Stimulated activated CD4-positive, alpha-beta T cell treated with anti-CD3 and anti-CD28 coated beads, Interleukin-1b, Interleukin-23, amount 100 ng/mL, for 4 hours (primary cell): ENCODE data around the gene CFAP53.
A peak's percentile ranks its signal among the peaks of the same experiment; 100 is the strongest.
"Not testable (repeated sequence)": the region's sequence is repeated elsewhere in the genome, so short reads cannot be mapped to it uniquely, and the experiment has no call there.

Experiments
- DNase-seq, 2 donors: peaks; one replicate each; pipeline ENCODE4 v3.0.0-alpha.2; 2020; ENCODE audit warnings: low read depth in 2 of 2

The CFAP53 gene

GRCh38 chr18:50266248-50266704 is at the start of gene CFAP53:
Gene CFAP53, minus strand, starts transcription at chr18:50266495. Its CDS starts 91 bp downstream, at chr18:50266404.
- peak; percentile 57 to 76 for DNase-seq

- no peak for DNase-seq
Observed at GRCh38 chr18:50315100-50315871, 49.0 kb upstream of the CFAP53 start.

- DNase-seq: no peak
Observed at GRCh38 chr18:50313873-50314460, 47.7 kb upstream of the CFAP53 start.

GRCh38 chr18:50313031-50313607 is 46.8 kb upstream of the CFAP53 start:
- DNase-seq: no peak

GRCh38 chr18:50312296-50313030 is 46.2 kb upstream of the CFAP53 start:
- no peak for DNase-seq

GRCh38 chr18:50311650-50312049 is 45.4 kb upstream of the CFAP53 start:
- no peak for DNase-seq

GRCh38 chr18:50310080-50310479 is 43.8 kb upstream of the CFAP53 start:
- DNase-seq: no peak

GRCh38 chr18:50308851-50309250 is 42.6 kb upstream of the CFAP53 start:
- DNase-seq: not testable (repeated sequence)

GRCh38 chr18:50307738-50308470 is 41.6 kb upstream of the CFAP53 start:
- DNase-seq: peak; percentile 78 to 82

GRCh38 chr18:50307400-50307737 is 41.1 kb upstream of the CFAP53 start:
- DNase-seq: no peak

- no peak for DNase-seq
Observed at GRCh38 chr18:50306944-50307343, 40.6 kb upstream of the CFAP53 start.

GRCh38 chr18:50301074-50301473 is 34.8 kb upstream of the CFAP53 start:
- DNase-seq: no peak

- no peak for DNase-seq
Observed at GRCh38 chr18:50299626-50300388, 33.5 kb upstream of the CFAP53 start.

GRCh38 chr18:50298443-50299284 is 32.4 kb upstream of the CFAP53 start:
- no peak for DNase-seq

- DNase-seq: peak in 1 of 2 donors; percentile 46
Observed at GRCh38 chr18:50297621-50298442, 31.5 kb upstream of the CFAP53 start.

- DNase-seq: no peak
Observed at GRCh38 chr18:50293039-50293438, 26.7 kb upstream of the CFAP53 start.

GRCh38 chr18:50289108-50289443 is 22.8 kb upstream of the CFAP53 start:
- no peak for DNase-seq

- not testable (repeated sequence) for DNase-seq
Observed at GRCh38 chr18:50288348-50289107, 22.2 kb upstream of the CFAP53 start.
